Measurements from ENCODE around the gene ALLC.

- TF ChIP-seq JUND (IDR thresholded peaks at IDR 0.05) (no peak), CTCF (IDR thresholded peaks at IDR 0.05; ENCODE audit: low read depth, low read length, missing input control) (no peak), HNF4A (conservative IDR thresholded peaks at IDR 0.05) (no peak), MAX (IDR thresholded peaks at IDR 0.05) (no peak), RAD21 (IDR thresholded peaks at IDR 0.05) (no peak), ZBTB33 (IDR thresholded peaks at IDR 0.05) (no peak), TAF1 (conservative IDR thresholded peaks at IDR 0.05) (no peak), REST (IDR thresholded peaks at IDR 0.05) (no peak), GABPA (IDR thresholded peaks at IDR 0.05 in 1 of 2, conservative IDR thresholded peaks at IDR 0.05 in 1 of 2) (no peak), YY1 (IDR thresholded peaks at IDR 0.05) (no peak)
Observed at GRCh38 chr2:3639653-3640052, 18.3 kb upstream of the ALLC start.

All from liver (tissue), 3 donors.